HG03457 (cell line): ENCODE results near the gene SUSD1.
A peak's percentile ranks its signal among the peaks of the same experiment; 100 is the strongest.

Experiments used
- ATAC-seq: cut with Tn5 transposase; IDR thresholded peaks from one replicate; pipeline ENCODE4 v1.9.1; 2021; ENCODE audit warnings: moderate number of reproducible peaks; ENCODE audit not compliant: unreplicated experiment

SUSD1 gene

DNA sequence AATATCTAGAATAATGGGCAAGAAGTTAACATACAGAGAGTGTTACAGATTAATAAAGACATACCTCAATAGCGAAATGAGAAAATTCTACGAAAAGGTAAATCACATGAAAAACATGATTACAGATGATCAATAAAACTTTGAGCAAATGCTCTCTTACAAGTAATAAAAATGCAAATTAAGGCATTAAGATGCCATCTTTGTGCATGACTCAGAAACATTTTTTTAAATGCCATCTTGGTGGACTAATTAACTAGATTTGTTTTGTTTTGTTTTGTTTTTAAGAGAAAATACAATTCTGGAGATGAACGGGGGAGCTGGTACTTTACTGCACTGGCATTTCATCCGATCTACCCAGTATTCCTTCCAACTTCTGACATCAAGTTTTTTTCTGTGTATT is 130.2 kb downstream of the SUSD1 start:
- no peak for ATAC-seq

DNA sequence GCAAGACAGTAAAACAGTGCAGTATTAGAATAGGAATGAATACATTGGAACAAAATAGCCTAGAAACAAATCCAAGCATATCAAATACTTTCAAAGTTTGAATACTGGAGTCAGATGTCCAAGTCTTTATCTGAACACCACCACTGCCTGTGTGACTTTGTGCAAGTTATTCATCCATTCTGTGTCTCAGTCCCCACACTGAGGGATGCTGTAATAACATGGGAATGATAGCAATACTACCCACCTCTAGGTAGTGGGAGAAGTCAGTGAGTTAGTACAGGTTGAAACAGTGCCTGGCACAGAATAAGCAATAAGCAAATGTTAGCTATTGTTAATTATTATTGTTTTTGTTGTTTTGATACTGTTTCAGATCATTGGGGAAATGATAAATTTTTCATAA is 130.9 kb downstream of the SUSD1 start:
- no peak for ATAC-seq

DNA sequence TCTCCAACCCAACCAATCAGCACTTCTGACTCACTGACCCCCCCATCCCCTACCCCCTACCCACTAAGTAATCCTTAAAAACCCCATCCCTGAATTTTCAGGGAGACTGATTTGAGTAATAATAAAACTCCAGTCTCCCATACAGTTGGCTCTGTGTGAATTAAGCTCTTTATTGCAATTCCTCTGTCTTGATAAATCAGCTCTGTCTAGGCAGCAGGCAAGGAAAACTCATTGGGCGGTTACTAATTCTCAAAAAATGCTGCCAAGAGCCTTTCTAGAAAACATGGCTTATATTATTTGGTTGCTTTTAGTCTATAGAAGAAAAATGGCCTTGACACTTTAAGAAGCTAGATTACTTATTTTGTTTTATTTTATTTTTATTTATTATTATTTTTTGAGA is 131.7 kb downstream of the SUSD1 start:
- no peak for ATAC-seq

DNA sequence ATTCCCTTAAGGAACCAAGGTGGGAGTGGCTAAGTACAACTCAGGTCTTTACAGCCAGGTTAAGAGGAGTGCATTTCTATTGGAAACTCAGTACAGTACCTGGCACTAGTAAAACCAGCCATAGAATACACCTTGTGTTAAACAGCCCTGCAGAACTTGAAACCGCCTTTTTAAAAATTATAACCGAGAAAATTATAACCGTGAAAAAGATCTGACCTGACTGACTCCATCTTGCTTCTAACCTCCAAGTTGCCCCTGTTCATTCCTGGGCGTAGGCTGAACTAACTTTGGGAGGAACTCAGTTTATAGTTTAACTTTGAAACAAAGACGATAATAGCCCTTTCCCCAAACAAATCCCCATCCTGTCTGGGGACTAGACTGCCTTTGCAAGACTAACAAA is 132.3 kb downstream of the SUSD1 start:
- no peak for ATAC-seq

DNA sequence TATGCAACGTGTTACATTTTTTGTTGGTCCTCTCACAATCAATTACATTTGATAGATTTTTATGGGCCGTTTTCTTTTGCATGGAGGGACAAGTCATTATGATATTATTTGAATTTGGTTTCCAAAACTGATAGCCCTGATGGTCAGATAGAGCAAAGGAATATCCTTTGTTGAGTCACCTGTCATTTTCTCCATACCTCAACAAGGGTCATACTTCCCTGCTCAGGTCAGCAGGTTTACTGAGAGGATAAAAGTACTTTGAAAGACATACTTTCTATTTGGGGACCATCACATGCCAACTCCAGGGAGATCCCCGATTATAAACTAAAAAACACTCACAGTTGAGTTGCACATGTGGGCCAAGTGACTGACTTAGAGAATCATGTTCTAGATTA is 132.9 kb downstream of the SUSD1 start:
- no peak for ATAC-seq

DNA sequence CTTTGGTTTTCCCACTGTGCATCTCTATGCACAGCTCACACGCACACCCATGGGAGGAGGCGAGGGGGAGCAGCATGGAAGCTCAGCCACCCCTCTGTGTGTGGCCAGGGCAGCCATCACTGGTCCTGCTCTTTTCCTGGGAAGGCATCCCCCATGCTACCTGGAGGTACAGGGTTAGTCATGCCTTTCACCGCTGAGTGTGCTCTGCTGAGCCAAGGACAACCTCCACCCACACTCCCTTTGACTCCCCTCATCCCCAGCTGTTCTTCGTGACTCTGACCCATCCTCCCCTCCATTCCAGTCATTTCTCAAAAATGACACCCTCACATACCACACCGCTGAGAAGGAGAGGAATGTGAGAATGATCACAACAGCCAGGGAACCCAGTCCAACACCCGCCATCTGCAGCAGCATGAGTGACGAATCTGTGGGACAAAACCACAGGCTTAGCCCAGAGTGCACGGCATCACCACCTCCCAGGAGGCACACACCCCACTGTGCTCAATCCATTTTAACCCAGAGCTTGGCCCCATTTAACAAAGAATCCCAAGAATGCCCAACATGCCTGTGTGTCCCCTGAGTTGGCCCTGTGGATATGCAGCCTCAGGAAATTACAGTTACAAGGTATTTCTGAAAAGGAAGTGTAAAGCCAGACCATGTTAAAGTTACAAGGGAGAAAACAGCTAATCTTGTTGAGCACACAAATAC is 133.4 kb downstream of the SUSD1 start:
- no peak for ATAC-seq

DNA sequence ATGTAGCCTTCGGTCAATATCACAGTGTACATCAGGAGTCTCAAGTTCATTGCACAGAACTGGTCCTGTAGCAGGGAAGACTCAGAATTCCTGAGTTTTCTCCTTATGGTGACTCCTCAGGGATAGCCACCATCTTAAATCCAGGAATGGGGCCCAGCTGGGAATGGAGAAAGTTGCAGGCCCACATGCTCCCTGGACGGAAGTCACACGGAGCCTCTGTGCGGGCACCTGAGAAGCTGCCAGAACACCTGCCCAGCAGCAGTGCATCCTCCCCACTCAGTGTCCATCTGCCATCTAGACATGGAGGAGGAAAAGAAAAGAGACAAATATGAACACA is 133.9 kb downstream of the SUSD1 start:
- no peak for ATAC-seq

DNA sequence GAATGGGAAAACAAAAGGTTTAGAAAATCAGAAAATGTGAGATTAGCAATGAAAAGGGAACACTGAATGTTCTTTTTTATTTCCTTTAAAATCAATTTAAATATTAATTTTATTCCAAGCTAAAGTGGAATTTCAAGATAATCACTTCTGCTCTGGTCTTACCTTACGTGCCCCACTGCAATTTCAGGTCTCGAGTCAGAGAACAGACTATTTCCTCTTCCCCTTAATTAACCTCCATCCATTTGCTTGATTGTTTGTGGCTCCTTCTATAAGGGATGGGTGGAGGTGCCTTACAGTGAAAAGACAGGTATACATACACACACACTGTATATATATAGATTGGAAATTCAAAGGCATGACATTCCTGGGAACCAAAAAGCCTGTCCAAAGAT is 137.1 kb downstream of the SUSD1 start:
- no peak for ATAC-seq

DNA sequence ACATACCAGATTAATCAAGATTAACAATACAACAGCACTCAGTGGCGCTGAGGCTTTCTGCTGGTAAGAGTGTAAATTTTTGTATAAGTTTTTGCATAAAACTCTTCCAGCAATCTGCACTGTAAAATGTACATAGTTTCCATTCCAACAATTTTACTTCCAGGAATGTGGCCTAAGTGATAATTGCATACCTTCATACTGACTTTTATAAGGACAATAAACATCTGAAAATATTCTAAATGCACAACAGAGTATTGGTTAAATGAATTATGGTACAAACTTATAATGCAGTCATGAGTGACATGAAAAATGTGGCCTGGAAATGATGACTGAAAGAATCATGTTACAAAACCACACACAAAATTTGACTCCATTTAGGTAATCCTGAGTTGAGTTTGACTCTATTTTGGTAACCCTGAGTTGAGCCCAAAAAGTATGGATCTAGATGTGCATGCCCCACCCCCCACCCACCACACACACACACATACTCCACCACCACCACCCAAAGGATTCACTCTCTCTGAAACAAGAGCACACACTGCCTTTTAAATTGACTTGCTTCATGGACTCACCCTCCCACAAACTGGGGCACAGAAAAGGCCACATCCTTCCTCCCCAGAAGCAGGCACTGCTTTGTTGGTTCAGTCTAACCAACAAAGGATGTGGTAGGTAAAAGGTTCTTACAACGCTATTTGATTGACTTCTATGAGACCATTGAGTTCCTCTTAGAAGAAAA is 137.6 kb downstream of the SUSD1 start:
- ATAC-seq: peak; percentile 38

DNA sequence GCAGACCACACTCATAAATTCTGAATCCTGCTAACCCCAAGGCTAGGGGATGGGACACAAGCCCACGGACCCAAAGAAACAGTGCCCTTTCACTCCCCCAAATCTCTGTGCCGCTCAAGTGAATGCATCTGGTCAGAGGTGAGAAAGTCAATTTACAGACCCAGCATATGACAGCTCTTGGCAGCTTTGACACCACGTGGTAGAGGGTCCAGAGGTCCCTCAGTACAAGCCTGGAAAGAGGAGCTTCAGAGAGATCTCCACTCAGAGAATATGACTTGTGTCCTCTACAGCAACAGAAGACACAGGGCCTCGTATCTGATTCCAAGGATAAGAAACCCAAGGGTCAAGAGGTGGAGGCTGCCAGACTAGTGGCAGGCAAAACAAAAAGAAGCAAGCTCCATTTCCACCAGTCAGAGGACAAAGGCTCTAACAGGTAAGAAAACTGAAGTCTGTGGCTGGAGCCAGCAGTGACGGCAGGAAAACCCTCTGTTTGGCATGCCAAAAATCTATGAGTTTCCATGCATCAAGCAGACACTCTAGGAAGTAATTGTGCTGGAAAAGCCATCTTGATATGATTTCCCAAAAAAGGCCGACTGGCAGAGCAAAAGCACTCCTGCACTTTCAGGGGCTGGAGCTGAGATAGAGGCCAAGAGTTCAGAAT is 139.8 kb downstream of the SUSD1 start:
- no peak for ATAC-seq

DNA sequence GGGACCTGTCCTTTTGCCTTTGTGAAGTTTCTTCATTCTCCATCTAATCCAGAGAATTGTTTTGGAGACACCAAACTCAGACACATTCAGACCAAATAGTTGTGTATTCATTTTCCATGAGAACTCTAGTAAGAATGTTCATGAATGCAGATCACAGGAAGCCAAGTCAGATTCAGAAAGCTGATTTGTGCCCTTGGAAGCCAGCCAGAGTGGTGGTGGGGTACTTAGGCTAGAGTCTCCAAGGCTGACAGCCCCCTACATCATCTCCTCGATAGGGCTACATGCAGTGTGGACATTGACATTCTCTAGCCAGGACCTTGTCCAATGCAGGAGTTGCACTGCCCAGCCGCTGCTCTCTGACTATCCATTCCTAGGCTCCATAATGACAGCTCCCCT is 140.9 kb downstream of the SUSD1 start:
- no peak for ATAC-seq

DNA sequence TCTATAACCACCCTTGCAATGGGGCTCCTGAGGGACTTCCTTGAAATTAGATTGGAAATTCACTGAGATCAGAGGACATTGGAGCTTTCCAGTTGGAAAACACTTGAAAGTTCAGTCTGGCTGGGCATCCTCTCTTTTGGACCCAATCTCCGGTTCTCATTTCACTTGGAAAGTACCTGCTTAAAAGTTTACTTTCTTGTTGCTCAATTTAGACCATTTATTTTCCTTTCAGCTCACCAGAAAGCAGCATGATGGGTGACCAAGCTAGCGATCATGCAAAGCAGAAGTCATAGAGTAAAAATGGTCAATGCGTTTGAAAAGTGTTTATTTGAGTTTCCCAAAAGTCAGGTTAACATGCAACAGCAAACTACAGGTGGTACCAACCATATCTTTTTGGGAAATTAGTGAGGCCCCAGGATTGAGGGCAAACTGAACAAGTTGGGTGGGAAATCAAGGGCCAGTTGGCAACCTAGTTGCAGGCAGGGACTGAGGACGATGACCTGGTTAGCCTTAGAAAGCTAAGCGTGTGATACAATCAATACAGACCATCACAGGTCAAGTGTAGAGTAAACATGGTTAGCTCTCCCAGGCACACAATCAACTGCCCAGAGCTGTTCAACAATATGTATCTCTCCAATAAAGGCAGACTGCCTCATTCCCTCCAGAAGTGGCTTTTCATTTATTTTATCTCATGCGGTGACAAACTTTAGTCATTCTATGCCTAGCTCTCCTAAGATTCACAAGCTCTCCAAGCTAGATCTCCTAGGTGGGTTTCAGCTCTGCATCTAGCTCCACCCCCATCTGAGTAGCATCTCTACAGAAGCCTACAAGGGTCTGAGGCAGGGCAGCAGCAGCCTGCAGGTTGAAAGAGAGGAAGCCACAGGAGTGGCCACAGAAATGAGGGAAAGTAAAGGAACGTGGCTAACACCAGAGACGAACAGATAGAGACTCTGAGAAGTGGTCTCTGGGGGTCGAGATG is 141.6 kb downstream of the SUSD1 start:
- no peak for ATAC-seq

DNA sequence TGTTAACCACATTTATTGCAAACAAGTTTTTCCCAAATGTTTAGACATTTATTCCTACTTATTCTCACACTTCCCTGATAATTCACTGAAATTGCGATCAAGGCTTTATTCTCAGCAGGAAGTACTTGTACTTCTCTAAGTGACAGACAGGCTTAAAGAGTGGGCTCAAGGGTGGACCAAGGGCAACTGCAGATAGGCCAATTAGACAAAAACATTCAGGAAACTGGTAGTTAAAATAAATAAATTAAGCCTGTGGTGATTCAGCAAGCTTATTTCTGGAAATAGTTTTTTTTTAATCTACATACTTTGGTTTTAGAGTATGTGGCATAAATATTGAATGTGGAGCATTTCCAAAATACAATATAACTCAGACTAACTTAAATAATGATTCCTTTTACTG is 142.4 kb downstream of the SUSD1 start:
- ATAC-seq: no peak

DNA sequence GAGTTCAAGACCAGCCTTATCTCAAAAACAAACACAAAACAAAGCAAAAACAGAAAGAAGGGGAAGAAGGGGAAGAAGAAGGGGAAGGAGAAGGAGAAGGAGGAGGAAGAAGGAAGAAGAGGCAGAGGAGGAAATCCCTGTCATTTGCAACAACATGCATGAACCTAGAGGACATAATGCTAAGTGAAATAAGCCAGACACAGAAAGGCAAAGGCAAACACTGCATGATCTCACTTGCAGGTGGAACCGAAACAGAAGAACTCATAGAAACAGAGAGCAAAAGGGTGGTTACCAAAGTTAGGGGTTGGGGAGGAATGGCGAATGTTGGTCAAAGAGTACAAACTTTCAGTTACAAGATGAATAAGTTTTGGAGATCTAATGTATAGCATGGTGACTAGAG is 143.1 kb downstream of the SUSD1 start:
- peak; percentile 38 for ATAC-seq

DNA sequence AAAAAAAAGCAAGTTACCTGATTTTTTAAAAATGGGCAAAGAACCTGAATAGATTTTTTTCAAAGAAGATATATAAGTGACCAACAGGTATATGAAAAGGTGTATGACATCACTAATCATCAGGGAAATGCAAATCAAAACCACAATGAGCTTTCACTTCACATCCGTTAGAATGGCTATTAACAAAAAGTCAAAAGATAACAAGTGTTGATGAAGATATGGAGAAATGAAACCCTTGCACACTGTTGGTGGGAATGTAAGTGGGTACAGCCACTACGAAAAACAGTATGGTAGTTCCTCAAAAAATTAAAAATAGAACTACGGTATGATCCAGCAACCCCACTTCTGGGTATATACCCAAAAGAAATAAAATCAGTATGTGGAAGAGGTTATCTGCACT is 143.7 kb downstream of the SUSD1 start:
- no peak for ATAC-seq

DNA sequence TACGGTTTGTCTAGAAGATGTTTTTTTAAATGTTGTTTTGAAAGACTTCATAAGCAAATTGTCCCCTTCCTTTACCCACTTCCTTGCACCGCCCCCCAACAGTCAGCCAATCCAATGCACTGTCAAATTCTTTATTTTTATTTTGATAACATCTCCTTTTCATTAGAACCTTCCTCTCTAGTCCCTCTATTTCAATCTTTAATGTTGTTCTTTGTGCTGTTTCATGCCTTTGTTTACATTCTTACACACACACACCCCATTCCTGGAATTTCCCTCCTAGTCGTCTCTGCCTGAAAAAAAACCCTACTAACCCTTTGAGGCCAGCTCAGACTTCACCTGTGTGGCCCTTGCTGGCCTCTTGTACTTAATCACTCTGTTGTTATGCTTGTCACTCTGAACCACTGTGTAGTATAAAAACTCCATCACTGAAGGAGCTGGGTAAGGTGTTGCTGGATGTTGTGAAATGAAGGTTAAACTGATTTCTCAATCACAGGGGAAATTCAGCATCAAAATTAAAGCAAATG is 145.1 kb downstream of the SUSD1 start:
- no peak for ATAC-seq

DNA sequence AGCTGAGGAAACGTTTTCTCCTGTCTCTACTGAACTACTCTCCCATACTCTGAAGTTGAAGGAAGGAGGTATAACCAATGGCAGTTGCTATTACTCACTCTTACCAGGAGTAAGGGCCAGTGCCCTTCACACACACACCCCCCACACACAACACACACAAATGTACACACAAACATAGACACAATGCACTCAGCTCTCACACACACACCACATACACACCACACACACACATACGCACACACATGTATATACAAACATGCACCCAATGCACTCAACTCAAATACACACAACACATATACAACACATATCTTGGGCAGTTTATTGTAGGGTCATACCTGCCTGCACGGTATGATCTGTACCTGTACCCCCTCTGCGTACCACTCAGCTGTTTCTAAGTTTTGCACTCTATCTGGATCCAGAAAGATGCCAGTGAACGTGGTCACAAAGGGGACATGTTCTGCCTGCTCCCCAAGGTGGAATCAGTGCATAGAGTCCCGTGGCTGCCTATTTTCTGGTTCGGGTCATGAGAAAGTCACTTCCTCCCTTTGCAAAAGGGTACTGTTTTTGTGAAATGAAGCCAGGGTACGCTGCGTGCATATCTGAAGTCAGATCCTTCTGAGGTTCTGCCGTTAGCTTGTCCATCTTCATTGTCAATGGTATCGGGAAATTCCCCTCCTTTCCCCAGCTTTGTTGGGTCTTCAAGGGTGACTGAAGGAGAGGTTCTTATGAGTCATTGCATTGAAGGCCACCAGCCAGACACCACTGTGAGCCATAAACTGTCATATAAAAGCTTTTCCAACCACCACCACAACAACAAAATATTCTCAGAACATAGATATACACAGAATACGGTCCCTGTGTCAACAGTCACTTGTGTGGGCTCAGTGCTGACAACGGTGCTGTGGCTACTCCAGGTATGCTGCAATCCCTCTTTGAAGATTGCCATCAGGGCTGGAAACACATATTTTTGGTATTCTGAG is 146.6 kb downstream of the SUSD1 start:
- ATAC-seq: peak; percentile 45

DNA sequence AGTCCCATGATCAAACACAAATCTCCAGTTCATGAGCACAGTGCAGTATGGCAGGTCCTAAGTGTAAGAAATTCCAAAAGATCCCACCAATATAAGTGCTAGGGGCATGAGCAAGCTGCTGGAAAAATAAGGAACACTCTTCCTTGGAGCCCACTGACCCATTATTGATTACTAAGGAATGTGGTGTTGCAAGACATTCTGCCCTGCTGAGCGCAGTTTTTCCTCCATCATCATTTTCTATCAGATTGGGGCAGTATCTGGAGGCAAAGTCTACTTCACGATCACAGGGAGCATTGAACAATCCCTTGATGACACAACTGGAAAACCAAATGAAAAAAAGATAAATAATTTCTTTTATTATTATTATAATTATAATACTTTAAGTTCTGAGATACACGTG is 149.2 kb downstream of the SUSD1 start:
- no peak for ATAC-seq

DNA sequence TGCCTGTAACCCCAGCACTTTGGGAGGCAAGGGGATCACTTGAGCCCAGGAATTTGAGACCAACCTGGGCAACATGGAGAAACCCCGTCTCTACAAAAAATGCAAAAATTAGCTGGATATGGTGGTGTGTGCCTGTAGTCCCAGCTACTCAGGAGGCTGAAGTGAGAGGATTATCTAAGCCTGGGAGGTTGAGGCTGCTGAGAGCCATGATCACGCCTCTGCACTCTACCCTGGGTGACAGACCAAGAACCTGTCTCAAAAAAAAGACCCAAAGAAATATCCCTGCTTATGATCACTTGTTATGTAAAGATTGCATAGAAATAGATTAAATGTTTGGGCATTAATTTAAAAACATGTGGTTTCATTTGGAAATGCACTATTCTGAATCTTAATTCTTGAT is 153.4 kb downstream of the SUSD1 start:
- no peak for ATAC-seq
